HEK293T (cell line): ENCODE results near the gene GCNA.
"Not testable (repeated sequence)": the region's sequence is repeated elsewhere in the genome, so short reads cannot be mapped to it uniquely, and the experiment has no call there.

Source experiments
- CTCF ChIA-PET: fragments of 350-600 bp; formaldehyde crosslinking; extraction: SDS; loops from one replicate; lab custom pipeline; 2021; ENCODE audit warnings: antibody characterized with exemption, inconsistent platforms; lab: Yijun Ruan, JAX
- POLR2A ChIA-PET: fragments of 350-600 bp; formaldehyde crosslinking; extraction: SDS; loops from one replicate; lab custom pipeline; 2020; ENCODE audit warnings: antibody characterized with exemption, inconsistent platforms; lab: Yijun Ruan, JAX
- DNase-seq: peaks from one replicate; pipeline ENCODE4 v3.0.0; 2012; ENCODE audit warnings: mixed read lengths; ENCODE audit errors: extremely low spot score
- ARNT ChIP-seq: fragments of 450-650 bp; IDR thresholded peaks from 2 replicates; pipeline ENCODE4 v1.6.1; 2017; ENCODE audit warnings: mild to moderate bottlenecking
- BHLHE40 ChIP-seq: fragments of 450-650 bp; IDR thresholded peaks from 2 replicates; pipeline ENCODE4 v1.6.1; 2016; ENCODE audit warnings: mild to moderate bottlenecking, moderate library complexity, borderline replicate concordance
- CTBP1 ChIP-seq: fragments of 450-650 bp; IDR thresholded peaks from 2 replicates; pipeline ENCODE4 v1.6.1; 2016; ENCODE audit warnings: borderline replicate concordance
- ELF4 ChIP-seq: fragments of 450-650 bp; IDR thresholded peaks from 2 replicates; pipeline ENCODE4 v1.6.1; 2017; ENCODE audit warnings: antibody characterized with exemption
- FOXA1 ChIP-seq: fragments of 450-650 bp; IDR thresholded peaks from 2 replicates; pipeline ENCODE4 v1.6.1; 2016; ENCODE audit warnings: mild to moderate bottlenecking
- FOXK2 ChIP-seq: fragments of 450-650 bp; IDR thresholded peaks from 2 replicates; pipeline ENCODE4 v1.6.1; 2016; ENCODE audit warnings: mild to moderate bottlenecking
- FOXM1 ChIP-seq: fragments of 450-650 bp; IDR thresholded peaks from 2 replicates; pipeline ENCODE4 v1.6.1; 2017; ENCODE audit warnings: mild to moderate bottlenecking, borderline replicate concordance
- HDGF ChIP-seq: fragments of 450-650 bp; IDR thresholded peaks from 2 replicates; pipeline ENCODE4 v1.6.1; 2017; ENCODE audit warnings: antibody characterized with exemption, borderline replicate concordance
- L3MBTL2 ChIP-seq: fragments of 450-650 bp; conservative IDR thresholded peaks from 2 replicates; pipeline ENCODE4 v1.6.1; 2016; ENCODE audit warnings: mild to moderate bottlenecking
- LEF1 ChIP-seq: fragments of 450-650 bp; IDR thresholded peaks from 2 replicates; pipeline ENCODE4 v1.6.1; 2017; ENCODE audit warnings: mild to moderate bottlenecking, borderline replicate concordance
- NFRKB ChIP-seq: fragments of 450-650 bp; IDR thresholded peaks from 2 replicates; pipeline ENCODE4 v1.6.1; 2016; ENCODE audit warnings: mild to moderate bottlenecking, moderate library complexity
- PKNOX1 ChIP-seq: fragments of 450-650 bp; IDR thresholded peaks from 2 replicates; pipeline ENCODE4 v1.6.1; 2016
- SP1 ChIP-seq: fragments of 450-650 bp; IDR thresholded peaks from 2 replicates; pipeline ENCODE4 v1.6.1; 2017
- SUZ12 ChIP-seq: fragments of 450-650 bp; IDR thresholded peaks from 2 replicates; pipeline ENCODE4 v1.6.1; 2016; ENCODE audit warnings: mild to moderate bottlenecking
- TARDBP ChIP-seq: fragments of 450-650 bp; IDR thresholded peaks from 2 replicates; pipeline ENCODE4 v1.6.1; 2016
- ZNF384 ChIP-seq: fragments of 450-650 bp; IDR thresholded peaks from 2 replicates; pipeline ENCODE4 v1.6.1; 2016

GCNA gene

GRCh38 chrX:71604796-71605568 lies 26.7 kb downstream of the GCNA start:
- CTCF ChIA-PET: no interaction called here
- no peak for DNase-seq
- no peak for TF ChIP-seq FOXM1
- POLR2A ChIA-PET: no interaction called here

GRCh38 chrX:71606536-71607216 lies 28.4 kb downstream of the GCNA start:
- TF ChIP-seq TARDBP (no peak), SUZ12 (no peak), L3MBTL2 (no peak)
- POLR2A ChIA-PET: no interaction called here
- DNase-seq: no peak
- CTCF ChIA-PET: no interaction called here

- no peak for DNase-seq
- POLR2A ChIA-PET: no interaction called here
- no peak for TF ChIP-seq CTBP1
- no peak for TF ChIP-seq SP1
- TF ChIP-seq ARNT: no peak
- no peak for TF ChIP-seq FOXM1
- TF ChIP-seq FOXK2: no peak
- no peak for TF ChIP-seq HDGF
- TF ChIP-seq NFRKB: no peak
- no peak for TF ChIP-seq LEF1
- TF ChIP-seq SUZ12: no peak
- CTCF ChIA-PET: no interaction called here
Observed at GRCh38 chrX:71607488-71607887, 29.3 kb downstream of the GCNA start.

- ChIA-PET POLR2A (no interaction called here), CTCF (no interaction called here)
- TF ChIP-seq SUZ12: no peak
- TF ChIP-seq LEF1: no peak
- DNase-seq: no peak
Observed at GRCh38 chrX:71609095-71609750, 31.0 kb downstream of the GCNA start.

GRCh38 chrX:71611736-71612135 lies 33.5 kb downstream of the GCNA start:
- DNase-seq, CTCF ChIA-PET, POLR2A ChIA-PET: not testable (repeated sequence)

GRCh38 chrX:71612256-71612655 lies 34.0 kb downstream of the GCNA start:
- TF ChIP-seq TARDBP (no peak), ZNF384 (no peak), FOXK2 (no peak), HDGF (no peak), ELF4 (no peak), SP1 (no peak), ARNT (no peak), PKNOX1 (no peak), BHLHE40 (no peak), CTBP1 (no peak), LEF1 (no peak), NFRKB (no peak), FOXM1 (no peak)
- no peak for DNase-seq
- CTCF ChIA-PET: no interaction called here
- POLR2A ChIA-PET: no interaction called here

GRCh38 chrX:71615056-71615455 lies 36.8 kb downstream of the GCNA start:
- TF ChIP-seq FOXA1 (no peak), ARNT (no peak), ELF4 (no peak), FOXM1 (no peak), SUZ12 (no peak), NFRKB (no peak), FOXK2 (no peak), L3MBTL2 (no peak), SP1 (no peak)
- DNase-seq: no peak
- ChIA-PET POLR2A (no interaction called here), CTCF (no interaction called here)

GRCh38 chrX:71615954-71616353 lies 37.7 kb downstream of the GCNA start:
- ChIA-PET CTCF (no interaction called here), POLR2A (no interaction called here)
- no peak for DNase-seq
- TF ChIP-seq ELF4: no peak
- no peak for TF ChIP-seq SP1
- TF ChIP-seq CTBP1: no peak
- TF ChIP-seq SUZ12: no peak
- no peak for TF ChIP-seq PKNOX1
- TF ChIP-seq L3MBTL2: no peak
- no peak for TF ChIP-seq LEF1
- TF ChIP-seq HDGF: no peak
- TF ChIP-seq TARDBP: no peak
- no peak for TF ChIP-seq NFRKB
- TF ChIP-seq FOXA1: no peak
- no peak for TF ChIP-seq FOXM1
